NCI-H2227 treated with DMSO at 0.1 percent for 48 hours (cell line): Measurements from ENCODE around the gene PRRC1.

ENCODE experiments used
- DNase-seq: peaks from one replicate; lab custom pipeline; 2025; lab: John Stamatoyannopoulos, UW

The PRRC1 gene

DNA sequence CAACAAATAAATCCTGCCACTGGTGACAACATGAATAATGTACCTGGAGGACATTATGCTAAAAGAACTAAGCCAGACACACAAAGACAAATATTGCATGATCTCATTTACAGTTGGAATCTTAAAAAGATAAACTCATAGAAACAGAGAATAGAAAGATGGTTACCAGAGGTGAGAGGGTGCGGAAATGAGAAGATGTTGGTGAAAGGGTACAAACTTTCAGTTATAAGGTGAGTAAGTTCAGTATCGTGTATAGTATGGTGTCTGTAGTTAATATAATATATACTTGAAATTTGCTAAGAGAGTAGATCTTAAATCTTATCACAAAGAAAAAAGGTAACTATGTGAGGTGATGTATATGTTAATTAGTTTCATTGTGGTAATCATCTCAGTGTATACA is 63.3 kb downstream of the PRRC1 start:
- no peak for DNase-seq

DNA sequence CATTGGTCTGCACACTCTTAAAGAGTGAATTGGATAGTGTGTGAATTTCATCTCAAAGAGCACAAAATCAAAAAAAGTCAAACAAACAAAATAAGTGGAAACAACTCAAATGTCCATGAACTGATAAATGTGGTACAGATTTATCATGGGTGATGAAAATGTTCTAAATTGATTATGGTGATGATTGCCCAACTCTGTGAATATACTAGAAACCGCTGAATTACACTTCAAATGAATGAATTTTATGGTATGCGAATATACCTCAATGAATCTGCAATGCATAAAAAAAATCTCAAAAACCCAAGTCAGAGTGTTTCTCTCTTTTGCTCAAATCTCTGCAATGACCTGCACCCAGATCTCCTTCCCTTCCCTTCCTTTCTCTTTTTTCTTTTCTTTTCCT is 64.0 kb downstream of the PRRC1 start:
- no peak for DNase-seq

DNA sequence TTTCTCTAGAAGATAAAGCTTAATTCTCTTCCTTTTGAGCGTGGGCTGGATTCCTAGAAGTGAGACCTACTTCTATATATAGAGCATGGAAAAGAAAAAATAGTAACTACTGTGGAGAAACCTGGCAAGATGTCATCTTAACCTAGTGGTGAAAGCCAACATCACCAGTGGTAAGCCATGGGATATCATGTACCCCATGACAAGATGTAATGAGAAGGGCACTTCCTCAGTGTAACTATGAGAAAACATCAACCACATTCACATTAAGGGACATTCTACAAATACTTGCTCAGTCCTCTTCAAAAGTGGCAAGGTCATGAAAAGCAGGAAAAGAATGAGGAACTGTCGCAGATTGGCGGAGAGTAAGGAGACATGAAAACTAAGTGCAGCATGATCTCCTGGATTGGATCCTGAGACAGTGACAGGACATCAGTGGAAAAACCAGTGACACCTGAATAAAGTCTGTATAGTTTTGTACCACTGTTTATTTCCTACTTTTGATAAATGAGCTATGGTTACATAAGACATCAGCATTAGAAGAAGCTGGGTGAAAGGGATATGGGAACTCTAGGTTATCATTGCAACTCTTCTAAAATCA is 65.4 kb downstream of the PRRC1 start:
- no peak for DNase-seq

DNA sequence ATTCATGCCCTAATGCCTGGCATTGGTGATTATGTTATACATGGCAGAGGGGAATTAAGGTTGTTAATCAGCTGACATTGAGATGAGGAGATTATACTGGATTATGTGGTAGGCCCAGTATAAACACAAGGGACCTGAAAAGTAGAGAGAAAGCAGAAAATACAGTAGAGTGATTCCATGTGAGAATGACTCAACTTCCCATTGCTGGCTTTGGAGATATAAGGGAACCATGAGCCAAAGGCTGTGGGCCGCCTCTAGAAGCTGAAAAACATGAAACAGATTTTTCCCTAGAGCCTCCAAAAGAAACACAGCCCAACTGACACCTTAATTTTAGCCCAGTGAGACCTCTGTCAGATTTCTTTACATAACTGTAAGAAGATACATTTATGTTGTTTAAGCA is 66.4 kb downstream of the PRRC1 start:
- DNase-seq, result no peak

DNA sequence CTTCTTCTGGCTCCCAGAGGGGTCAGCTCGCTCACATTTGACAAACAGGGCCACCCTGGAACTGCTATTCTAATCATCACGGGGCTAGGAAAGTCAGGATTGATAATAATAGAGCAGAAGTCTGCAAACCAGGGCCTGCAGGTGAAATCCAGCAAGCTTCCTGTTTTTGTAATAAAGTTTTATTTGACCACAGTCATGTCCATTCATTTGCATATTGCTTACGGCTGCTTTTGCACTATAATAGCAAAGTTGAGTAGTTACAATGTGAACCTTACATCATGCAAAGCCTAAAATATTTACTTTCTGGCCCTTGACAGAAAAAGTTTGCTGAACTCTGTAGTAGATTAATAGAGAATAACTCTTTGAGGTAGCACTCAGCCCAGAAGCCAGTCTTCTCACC is 68.2 kb downstream of the PRRC1 start:
- DNase-seq, result no peak

DNA sequence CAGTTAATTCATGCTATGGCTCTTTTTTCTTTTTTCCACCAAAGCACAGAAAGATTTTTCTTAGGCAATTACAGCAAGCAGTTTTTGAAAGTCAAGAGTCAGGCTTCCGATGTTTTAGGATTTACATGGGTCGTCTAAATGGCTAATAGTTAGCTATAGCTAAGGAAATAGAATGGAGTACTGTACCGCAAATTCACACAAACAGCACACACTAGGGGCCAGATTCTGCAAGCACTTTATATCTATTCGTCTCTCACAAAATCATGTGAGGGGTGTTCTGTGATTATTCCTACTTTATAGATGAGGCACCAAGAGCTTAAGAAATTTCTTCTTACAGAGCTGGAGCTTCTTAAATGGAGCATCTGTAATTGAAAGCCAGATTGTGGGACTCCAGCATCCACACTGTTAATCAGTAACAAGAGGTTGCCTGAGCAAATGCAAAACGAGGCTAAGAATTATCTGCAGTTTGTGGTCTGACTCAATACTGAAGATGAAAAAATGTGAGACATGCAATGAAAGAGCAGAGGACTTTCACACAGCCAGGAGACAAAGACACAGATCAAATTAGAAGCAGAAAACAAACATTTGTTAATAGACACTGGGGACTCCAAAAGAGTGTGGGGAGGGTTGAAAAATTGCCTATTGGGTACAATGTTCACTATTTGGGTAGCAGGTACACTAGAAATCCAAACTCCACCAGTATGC is 68.8 kb downstream of the PRRC1 start:
- DNase-seq, result no peak

DNA sequence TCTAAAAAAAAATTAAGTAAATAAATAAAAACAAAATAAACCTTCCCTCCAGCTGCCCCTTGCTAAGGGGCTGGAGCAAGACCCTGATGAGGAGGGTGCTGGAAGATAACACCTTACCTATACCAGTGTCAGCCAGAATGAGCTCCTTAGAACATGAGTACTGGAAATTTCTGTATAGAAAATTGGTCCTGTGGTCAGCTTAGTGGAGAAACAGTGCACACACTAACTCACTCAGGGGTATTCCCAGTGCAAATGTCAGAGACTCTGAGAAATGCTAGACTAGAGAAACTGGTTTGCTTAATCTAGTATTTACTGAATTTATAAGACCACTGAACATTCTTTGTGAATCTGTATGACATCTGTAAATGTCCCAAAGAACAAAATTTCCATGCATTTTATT is 69.4 kb downstream of the PRRC1 start:
- DNase-seq, result no peak

DNA sequence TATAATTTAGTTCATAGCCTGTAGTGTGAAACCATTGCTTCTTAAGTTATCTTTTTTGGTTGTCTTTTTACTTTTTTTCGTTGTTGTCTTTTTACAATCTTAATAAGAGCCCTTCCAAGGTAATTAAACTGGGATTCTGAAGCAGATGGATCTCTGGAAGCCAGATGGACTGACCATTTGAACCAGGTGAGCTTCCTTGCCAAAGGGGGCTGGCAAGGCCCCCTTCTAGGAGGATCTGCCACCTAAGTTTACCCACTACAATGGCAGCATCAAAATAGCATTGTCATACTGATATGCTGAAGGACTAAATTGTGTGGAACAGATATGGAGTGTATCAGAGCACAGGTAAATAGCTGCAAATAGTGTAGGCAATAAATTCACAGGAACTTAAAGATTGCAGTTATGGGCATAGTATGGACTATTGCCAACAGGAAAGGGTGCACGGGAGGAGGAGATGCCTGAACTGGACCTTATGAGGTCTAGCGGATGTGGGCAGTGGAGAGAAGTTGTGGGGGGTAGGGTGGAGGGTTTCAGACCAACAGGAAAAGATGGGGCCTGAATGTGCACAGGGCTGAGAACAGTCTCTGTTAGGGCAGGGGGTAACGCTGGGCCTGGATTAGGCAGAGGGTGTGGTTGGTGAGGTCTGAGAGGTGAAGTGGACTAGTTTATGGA is 69.9 kb downstream of the PRRC1 start:
- DNase-seq, result no peak

DNA sequence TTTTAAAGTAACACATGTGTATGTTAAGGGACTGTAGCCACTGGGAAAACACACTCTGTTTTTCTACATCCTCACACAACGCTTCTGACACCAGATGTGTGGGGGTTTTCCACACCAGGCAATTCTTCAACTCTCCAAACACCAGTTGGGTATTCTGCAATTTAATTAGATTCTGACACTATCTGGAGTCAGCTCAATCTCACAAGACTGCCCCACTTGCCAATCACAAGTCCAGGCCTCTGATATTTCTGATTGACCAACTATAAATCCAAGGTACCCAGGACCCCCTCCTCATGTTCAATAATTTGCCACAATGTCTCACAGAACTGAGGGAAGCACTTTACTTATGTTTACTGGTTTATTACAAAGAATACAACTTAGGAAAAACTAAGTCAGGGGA is 70.9 kb downstream of the PRRC1 start:
- no peak for DNase-seq

DNA sequence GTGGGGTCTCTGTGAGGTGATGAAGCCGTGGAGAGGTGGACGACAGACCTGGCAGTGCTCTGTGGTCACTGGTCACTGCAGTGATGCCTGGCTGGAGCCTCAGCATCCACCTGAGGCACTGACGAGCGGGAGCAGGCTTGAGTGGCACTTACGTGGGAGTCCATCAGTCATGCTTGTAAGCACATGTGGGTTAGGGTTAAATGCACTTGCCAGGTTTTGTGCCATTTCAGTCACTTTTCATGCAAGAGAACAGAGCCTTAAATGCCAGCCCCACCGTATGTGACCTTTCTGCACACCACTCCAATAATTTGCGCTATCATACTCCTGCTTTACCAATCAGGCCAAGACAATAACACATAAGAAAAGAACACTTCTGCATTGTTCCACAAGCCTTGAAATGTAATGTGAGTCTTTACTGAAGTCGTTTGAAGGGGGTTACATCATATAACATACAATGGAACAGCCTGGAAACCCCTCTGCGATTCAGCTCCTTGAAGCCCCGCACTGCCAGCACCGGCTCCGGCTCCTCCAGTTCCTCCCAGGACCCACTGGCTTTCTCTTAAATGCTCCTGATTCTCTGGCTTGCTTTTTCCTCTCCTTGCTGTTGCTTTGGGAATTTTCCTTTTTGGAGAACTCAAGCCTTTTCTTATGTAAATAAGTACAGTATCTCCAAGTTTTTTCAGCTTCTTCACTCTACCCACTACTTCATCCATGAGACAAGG is 72.0 kb downstream of the PRRC1 start:
- no peak for DNase-seq

DNA sequence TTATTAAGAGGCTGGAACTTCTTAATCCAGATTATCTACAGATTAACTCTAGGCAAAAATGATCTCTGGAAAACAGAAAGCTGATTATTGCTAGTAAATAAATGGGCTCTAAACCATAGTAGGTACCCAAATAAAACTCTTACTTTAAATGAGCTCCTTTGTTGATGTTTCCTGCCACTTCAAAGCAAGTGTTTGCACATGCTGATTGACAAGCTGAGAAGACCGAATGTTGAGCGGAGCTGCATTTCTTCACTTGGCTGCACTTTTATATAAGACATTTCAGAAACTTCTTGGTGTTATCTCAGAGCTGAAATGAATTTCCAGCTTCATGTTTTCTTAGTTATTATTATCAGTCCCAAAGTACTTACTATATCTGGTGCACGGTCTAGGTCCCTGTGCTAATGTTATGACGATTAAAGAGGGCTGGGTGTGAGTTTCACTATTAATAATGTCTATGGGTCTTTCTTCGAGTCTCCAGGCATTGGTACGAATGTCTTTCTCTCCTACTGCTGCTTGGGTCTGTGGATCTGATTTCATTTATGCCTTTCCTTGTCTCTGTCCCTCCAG is 72.8 kb downstream of the PRRC1 start:
- DNase-seq, result no peak

DNA sequence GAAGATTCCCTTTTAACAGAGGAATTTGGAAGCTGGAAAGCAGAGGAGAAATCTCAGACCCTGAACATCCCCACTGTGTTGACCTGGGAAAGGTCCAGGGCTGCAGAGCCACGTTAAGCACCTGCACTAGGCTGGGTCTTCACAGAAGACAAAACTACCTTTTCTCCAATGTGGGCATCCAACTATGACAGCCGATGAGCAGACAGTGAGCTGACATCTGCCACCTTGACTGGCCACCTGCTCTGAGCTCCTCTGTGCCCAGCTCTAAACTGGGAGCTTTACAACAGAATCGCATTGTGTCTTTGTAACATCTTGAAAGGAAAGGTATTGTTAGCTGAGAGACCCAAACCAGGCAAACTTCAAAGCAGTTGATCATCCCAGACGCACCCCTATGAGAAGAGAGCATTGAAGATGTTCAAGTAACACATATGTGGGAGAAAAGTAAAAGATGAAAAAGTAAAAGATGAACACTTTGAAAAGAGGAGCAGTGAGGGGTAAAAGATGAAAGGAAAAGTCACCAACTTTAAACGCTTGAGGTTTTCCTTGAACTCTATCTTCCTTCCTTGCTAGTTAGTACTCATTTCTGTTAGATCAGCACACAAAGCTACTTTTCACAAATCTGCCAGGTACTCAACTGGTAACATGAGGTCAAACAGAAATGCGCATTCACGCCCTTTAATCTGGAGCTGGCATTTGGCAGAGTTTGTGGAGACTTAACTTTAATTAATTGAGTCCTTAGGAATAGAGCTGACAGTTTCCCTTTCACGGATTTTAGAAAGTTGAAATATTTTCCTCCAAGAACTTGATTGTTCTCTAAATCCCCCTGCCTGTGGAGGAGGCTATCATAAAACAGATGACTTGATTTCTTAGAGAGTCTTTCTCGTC is 78.3 kb downstream of the PRRC1 start:
- DNase-seq, result no peak

DNA sequence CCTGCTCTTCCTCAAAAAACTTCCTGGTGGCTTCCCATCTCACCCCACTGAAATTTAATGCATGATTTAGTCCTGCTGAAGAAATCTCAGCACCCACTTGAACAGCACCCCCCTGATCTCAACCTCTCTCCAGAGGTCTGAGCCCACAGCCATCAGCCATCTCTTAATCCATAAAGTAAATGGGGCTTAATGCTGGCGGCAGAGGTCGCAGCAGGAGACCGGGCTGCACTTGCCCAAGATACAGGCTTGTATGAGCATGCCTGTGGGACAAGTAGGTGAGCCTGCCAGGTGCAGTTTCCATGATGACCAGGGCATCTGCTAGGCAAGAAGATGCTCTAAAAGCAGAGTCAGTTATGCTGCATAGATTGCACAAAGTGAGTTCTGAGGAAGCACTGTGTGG is 79.1 kb downstream of the PRRC1 start:
- no peak for DNase-seq

DNA sequence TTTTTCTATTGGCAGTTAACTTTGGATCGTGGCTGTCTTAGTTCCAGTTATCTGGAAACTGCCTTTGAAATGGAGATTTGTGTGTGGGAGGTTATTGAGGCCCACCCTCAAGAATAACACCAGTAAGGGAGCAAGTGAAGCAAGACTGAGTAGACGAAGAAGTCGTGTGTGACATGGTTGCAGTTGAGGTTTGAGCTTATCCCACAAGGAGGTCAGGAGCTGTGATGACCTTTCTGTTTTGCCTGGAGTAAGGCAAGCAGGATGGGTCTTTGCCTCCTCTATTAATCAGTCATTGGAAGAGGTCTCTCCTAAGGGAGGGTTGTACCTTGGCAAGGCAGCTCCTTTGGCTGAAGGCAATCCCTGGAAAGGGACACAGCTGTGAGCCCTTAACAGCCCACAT is 81.9 kb downstream of the PRRC1 start:
- DNase-seq, result no peak

DNA sequence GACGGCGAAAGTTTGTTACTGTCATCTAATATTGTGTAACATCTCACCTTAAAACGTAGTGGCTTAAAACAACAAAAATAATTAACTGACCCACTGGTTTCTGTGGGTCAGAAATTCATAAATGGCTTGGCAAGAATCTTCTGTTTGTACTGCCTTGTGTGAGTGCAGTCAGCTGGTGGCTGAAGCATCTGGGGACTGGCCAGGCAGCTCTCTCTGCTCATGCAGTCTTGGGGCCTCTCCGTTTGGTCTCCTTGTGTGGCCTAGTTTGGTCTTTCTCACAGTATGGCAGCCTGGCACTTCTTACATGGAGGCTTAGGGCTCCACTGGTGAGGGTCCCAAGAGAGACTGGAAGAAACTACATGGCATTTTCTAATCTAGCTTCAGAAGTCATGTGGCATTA is 82.4 kb downstream of the PRRC1 start:
- DNase-seq, result no peak

DNA sequence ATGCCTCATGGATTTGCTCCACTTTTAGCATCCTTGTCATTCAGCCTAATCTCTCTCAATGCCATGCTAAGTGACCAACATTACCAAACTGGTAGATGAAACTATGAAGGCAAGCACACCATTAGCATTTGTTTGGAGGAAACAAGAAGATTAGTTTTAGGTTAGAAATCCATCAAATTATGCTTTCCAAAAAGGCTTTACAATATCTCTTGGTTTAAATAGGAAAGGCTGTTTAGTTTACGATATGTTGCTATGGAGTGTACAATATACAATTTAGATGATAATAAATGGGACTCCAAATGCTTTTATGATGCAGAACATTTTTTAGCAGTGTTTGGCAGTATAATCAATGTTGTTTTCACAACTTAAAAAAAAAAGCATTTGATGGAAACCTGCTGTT is 83.7 kb downstream of the PRRC1 start:
- DNase-seq, result no peak

DNA sequence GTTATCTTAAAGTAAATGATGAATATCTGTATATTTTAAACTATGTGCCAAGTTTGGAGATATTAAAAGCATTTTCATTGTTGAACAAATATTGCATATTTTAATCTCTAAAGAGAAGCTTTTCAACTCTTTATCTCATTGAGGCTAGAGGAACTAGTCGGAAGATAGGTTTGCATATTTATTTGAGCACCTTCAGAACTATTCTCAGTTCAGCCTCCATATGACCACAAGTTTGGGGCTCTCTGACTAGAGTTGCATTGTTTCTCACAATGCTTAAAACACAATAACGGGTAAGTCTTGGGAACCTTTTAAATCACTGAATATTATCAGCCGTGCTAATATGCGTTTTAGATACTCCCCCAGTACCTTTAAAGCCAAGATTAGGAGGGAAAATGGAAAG is 84.2 kb downstream of the PRRC1 start:
- no peak for DNase-seq

DNA sequence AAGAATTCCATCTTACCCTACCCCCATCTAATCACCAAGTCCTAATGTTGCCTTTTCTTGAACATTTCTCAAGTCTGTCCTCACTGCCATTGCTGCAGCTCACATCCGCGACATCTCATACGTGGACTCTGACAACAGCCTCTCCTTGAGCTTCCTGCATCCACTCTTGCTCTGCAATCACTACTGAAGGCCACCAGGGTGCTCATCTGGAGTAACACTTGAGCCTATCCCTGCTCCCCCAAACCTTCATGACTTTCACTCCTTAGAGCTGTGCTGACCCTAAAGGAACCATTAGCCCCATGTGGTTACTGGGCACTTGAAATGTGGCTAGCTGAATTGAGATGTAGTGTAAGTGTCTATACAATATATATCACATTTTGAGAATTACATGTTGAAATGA is 85.0 kb downstream of the PRRC1 start:
- no peak for DNase-seq

DNA sequence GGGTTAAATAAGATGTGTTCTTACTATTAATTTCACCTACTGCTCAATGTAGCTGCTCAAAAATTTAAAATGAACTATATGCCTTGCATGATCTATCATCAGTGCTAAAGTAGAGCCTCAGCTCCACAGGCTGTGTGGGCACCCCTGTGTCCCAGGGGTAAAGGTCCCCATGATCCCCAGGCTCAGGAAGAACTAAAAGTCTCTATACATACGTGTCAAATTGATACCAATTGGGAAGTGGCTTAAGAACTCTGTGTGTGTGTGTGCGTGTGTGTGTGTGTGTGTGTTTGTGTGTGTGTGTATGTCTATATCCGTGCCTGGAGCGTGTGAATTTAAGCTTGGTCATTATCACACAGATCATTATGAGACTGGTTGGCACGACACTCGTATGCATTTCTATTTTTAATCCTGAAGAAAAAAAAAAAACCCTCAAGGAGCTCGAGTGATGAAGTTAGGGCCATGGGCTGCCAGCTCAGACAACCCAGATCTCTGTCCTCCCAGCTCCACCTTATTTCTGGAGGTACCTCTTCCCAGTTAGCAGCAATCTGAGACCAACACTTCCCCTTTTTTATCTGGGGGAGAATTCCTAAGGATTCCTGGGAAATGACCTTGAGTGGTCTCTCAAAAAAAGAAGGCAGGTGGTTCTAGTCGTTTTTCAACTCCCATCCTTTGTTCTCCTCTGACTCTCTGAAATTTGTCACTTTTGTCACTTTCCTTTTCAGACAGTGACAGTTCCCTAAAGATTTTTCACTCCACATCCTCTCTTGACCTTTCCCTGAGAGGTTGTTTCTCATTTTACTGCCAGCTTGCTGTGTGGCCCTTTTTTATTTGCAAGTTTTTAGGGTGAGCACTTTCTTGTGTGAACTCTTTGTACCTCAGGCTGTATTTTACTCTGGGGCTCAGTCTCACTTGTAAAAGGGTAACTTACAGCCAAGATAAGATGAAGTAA is 85.7 kb downstream of the PRRC1 start:
- DNase-seq, result no peak
